Testis (tissue), 2 donors: ENCODE data around the gene ZCCHC7.

Experiments used
- CTCF ChIP-seq, 3 experiments: fragments of 450-650 bp in 2 of 3; fragments of 200-600 bp in 1 of 3; sonication (generic) in 1 of 3; IDR thresholded peaks; one replicate each; pipeline ENCODE4 v1.5.1; 2016 to 2019; ENCODE audit warnings: antibody characterized with exemption in 3 of 3, mild to moderate bottlenecking in 2 of 3, moderate library complexity in 1 of 3
- POLR2A ChIP-seq: fragments of 450-650 bp; IDR thresholded peaks from one replicate; pipeline ENCODE4 v1.6.1; 2017; ENCODE audit warnings: antibody characterized with exemption, mild to moderate bottlenecking, moderate library complexity

- no peak for TF ChIP-seq CTCF (IDR thresholded peaks at IDR 0.05)
- TF ChIP-seq POLR2A = no peak
These were observed 17.9 kb upstream of the ZCCHC7 start for GRCh38 chr9:37102486-37102885.
